ENCODE measurements around the gene NTF4.
"Not testable (repeated sequence)": the region's sequence is repeated elsewhere in the genome, so short reads cannot be mapped to it uniquely, and the experiment has no call there.

NTF4 gene

GRCh38 chr19:49042177-49042576 lies 22.4 kb downstream of the NTF4 start:
- no peaks in the 10 kb centered on the region for H3K4me1 ChIP-seq (ENCODE audit: control insufficient read depth in 1 of 2, insufficient read depth in 1 of 2, low read depth in 1 of 2, low read length in 1 of 2)
- H3K27me3 ChIP-seq = no peaks in the 10 kb centered on the region
- no peak overlapping the region for H3K4me3 ChIP-seq (ENCODE audit: low read depth in 1 of 2, low read length in 1 of 2)
- TF ChIP-seq CTCF (IDR thresholded peaks at IDR 0.05) = no peak
- no peak overlapping the region for H3K27ac ChIP-seq
- H3K36me3 ChIP-seq = no peaks in the 10 kb centered on the region
- no peaks in the 10 kb centered on the region for H3K9me3 ChIP-seq

GRCh38 chr19:49039736-49040135 lies 24.9 kb downstream of the NTF4 start:
- H3K27ac ChIP-seq, H3K36me3 ChIP-seq, H3K27me3 ChIP-seq: not testable (repeated sequence)

GRCh38 chr19:49038557-49039276 lies 25.9 kb downstream of the NTF4 start:
- H3K36me3 ChIP-seq; H3K4me1 ChIP-seq (ENCODE audit: control insufficient read depth in 1 of 2, insufficient read depth in 1 of 2, low read depth in 1 of 2, low read length in 1 of 2); H3K9me3 ChIP-seq; H3K27me3 ChIP-seq; H3K27ac ChIP-seq; H3K4me3 ChIP-seq (ENCODE audit: low read depth in 1 of 2, low read length in 1 of 2): not testable (repeated sequence)

More at GRCh38 chr19:49039736-49040135, 24.9 kb downstream of the NTF4 start:
- not testable (repeated sequence) for H3K4me1 ChIP-seq (ENCODE audit: control insufficient read depth in 1 of 2, insufficient read depth in 1 of 2, low read depth in 1 of 2, low read length in 1 of 2); H3K4me3 ChIP-seq (ENCODE audit: low read depth in 1 of 2, low read length in 1 of 2); H3K9me3 ChIP-seq

- not testable (repeated sequence) for H3K4me3 ChIP-seq (ENCODE audit: low read depth in 1 of 2, low read length in 1 of 2); H3K4me1 ChIP-seq (ENCODE audit: control insufficient read depth in 1 of 2, insufficient read depth in 1 of 2, low read depth in 1 of 2, low read length in 1 of 2); H3K9me3 ChIP-seq; H3K27me3 ChIP-seq; H3K36me3 ChIP-seq; H3K27ac ChIP-seq
These were observed 26.5 kb downstream of the NTF4 start for GRCh38 chr19:49038111-49038510.

- H3K27me3 ChIP-seq; H3K9me3 ChIP-seq; H3K27ac ChIP-seq; H3K4me3 ChIP-seq (ENCODE audit: low read depth in 1 of 2, low read length in 1 of 2); H3K36me3 ChIP-seq; H3K4me1 ChIP-seq (ENCODE audit: control insufficient read depth in 1 of 2, insufficient read depth in 1 of 2, low read depth in 1 of 2, low read length in 1 of 2): not testable (repeated sequence)
These were observed 27.8 kb downstream of the NTF4 start, which contains the start of gene CGB1 for GRCh38 chr19:49036815-49037214. Gene CGB1, minus strand, starts transcription at chr19:49036895. Its CDS starts 184 bp downstream, at chr19:49036711.

GRCh38 chr19:49031642-49032301 lies 32.8 kb downstream of the NTF4 start, which contains the start of gene CGB2:
Gene CGB2, plus strand, starts transcription at chr19:49031890. Its CDS starts 206 bp downstream, at chr19:49032096.
- not testable (repeated sequence) for H3K4me1 ChIP-seq (ENCODE audit: control insufficient read depth in 1 of 2, insufficient read depth in 1 of 2, low read depth in 1 of 2, low read length in 1 of 2); H3K36me3 ChIP-seq; H3K4me3 ChIP-seq (ENCODE audit: low read depth in 1 of 2, low read length in 1 of 2); H3K9me3 ChIP-seq; H3K27ac ChIP-seq; H3K27me3 ChIP-seq

- not testable (repeated sequence) for H3K9me3 ChIP-seq; H3K4me3 ChIP-seq (ENCODE audit: low read depth in 1 of 2, low read length in 1 of 2); H3K36me3 ChIP-seq; H3K27ac ChIP-seq; H3K4me1 ChIP-seq (ENCODE audit: control insufficient read depth in 1 of 2, insufficient read depth in 1 of 2, low read depth in 1 of 2, low read length in 1 of 2); H3K27me3 ChIP-seq
These were observed 34.3 kb downstream of the NTF4 start for GRCh38 chr19:49030323-49030722.

- H3K36me3 ChIP-seq; H3K4me1 ChIP-seq (ENCODE audit: control insufficient read depth in 1 of 2, insufficient read depth in 1 of 2, low read depth in 1 of 2, low read length in 1 of 2); H3K27ac ChIP-seq; H3K9me3 ChIP-seq; H3K27me3 ChIP-seq; H3K4me3 ChIP-seq (ENCODE audit: low read depth in 1 of 2, low read length in 1 of 2): not testable (repeated sequence)
These were observed 34.9 kb downstream of the NTF4 start for GRCh38 chr19:49029749-49030148.

GRCh38 chr19:49028686-49029085 lies 35.9 kb downstream of the NTF4 start:
- H3K27ac ChIP-seq; H3K4me1 ChIP-seq (ENCODE audit: control insufficient read depth in 1 of 2, insufficient read depth in 1 of 2, low read depth in 1 of 2, low read length in 1 of 2); H3K27me3 ChIP-seq; H3K36me3 ChIP-seq; H3K4me3 ChIP-seq (ENCODE audit: low read depth in 1 of 2, low read length in 1 of 2); H3K9me3 ChIP-seq: not testable (repeated sequence)

- not testable (repeated sequence) for H3K27ac ChIP-seq; H3K9me3 ChIP-seq; H3K36me3 ChIP-seq; H3K4me3 ChIP-seq (ENCODE audit: low read depth in 1 of 2, low read length in 1 of 2); H3K4me1 ChIP-seq (ENCODE audit: control insufficient read depth in 1 of 2, insufficient read depth in 1 of 2, low read depth in 1 of 2, low read length in 1 of 2)
- peaks cover 20% of the 10 kb centered on the region for H3K27me3 ChIP-seq
These were observed 39.0 kb downstream of the NTF4 start for GRCh38 chr19:49025599-49025998.

GRCh38 chr19:49025088-49025487 lies 39.5 kb downstream of the NTF4 start:
- not testable (repeated sequence) for H3K27ac ChIP-seq; H3K4me1 ChIP-seq (ENCODE audit: control insufficient read depth in 1 of 2, insufficient read depth in 1 of 2, low read depth in 1 of 2, low read length in 1 of 2); H3K9me3 ChIP-seq; H3K4me3 ChIP-seq (ENCODE audit: low read depth in 1 of 2, low read length in 1 of 2); H3K36me3 ChIP-seq
- peaks cover 26% of the 10 kb centered on the region for H3K27me3 ChIP-seq

GRCh38 chr19:49024233-49024632 lies 40.4 kb downstream of the NTF4 start, which contains the start of gene CGB3:
Gene CGB3, minus strand, starts transcription at chr19:49024333. Its CDS starts 362 bp downstream, at chr19:49023971.
- H3K9me3 ChIP-seq; H3K4me3 ChIP-seq (ENCODE audit: low read depth in 1 of 2, low read length in 1 of 2); H3K4me1 ChIP-seq (ENCODE audit: control insufficient read depth in 1 of 2, insufficient read depth in 1 of 2, low read depth in 1 of 2, low read length in 1 of 2); H3K27ac ChIP-seq; H3K36me3 ChIP-seq: not testable (repeated sequence)
- peaks cover 34% of the 10 kb centered on the region for H3K27me3 ChIP-seq

Data from neutrophil (primary cell).